ENCODE data around the gene RGS9BP. TPM values are rescaled to one million over a fixed set of nuclear protein-coding genes. Genes with fewer than 3 reads are reported as not detected.

RGS9BP gene
- total RNA-seq, 1 experiment from 2014 or later, result 0.13 TPM

- peak overlapping the region; percentile 34 to 74 for H3K4me3 Mint-ChIP-seq
- TF ChIP-seq CTCF (conservative IDR thresholded peaks at IDR 0.05), result no peak
Observed at GRCh38 chr19:32676895-32677359, 1.3 kb downstream of the RGS9BP start.

More at GRCh38 chr19:32676895-32677359, 1.3 kb downstream of the RGS9BP start:
- Mint-ChIP-seq H3K27ac (no peak overlapping the region; a peak in 1 of 7 replicates), H3K9me3 (peaks cover 0 to 1% of the 10 kb centered on the region in 2 experiments; a peak in 3 of 5 replicates), H3K4me1 (peaks cover 19 to 24% of the 10 kb centered on the region in 2 experiments), H3K27me3 (ENCODE audit: low read depth) (peaks cover 49% of the 10 kb centered on the region), H3K36me3 (ENCODE audit: insufficient read depth in 1 of 3, low read depth in 3 of 3) (peaks cover 0 to 2% (median 0%) of the 10 kb centered on the region in 3 experiments; a peak in 2 of 7 replicates)
- Histone ChIP-seq H3K27ac (ENCODE audit: insufficient read length, low read depth, low read length) (no peak overlapping the region), H4K8ac (replicated peaks; ENCODE audit: insufficient read length, low read depth, low read length) (no peak overlapping the region), H3K23ac (ENCODE audit: insufficient read length, low read depth, low read length) (no peak overlapping the region), H4K91ac (ENCODE audit: insufficient read length, low read depth, low read length) (no peak overlapping the region), H3K4ac (ENCODE audit: low read depth, low read length) (no peak overlapping the region), H4K5ac (ENCODE audit: insufficient read length, low read depth, low read length) (no peak overlapping the region), H2BK5ac (ENCODE audit: insufficient read length, low read length) (no peak overlapping the region), H3K9ac (ENCODE audit: extremely low read depth, insufficient read length, low read length) (no peak overlapping the region), H2BK20ac (ENCODE audit: low read depth, low read length, poor library complexity, severe bottlenecking) (no peak overlapping the region), H3K23me2 (ENCODE audit: insufficient read length, low read depth, low read length, poor library complexity, severe bottlenecking) (peaks cover 9% of the 10 kb centered on the region), H3K14ac (ENCODE audit: insufficient read depth, low read length) (no peak overlapping the region), H3K79me2 (ENCODE audit: insufficient read depth, low read length) (peaks cover 13% of the 10 kb centered on the region; the same call in 1 of the 2 replicates), H2BK12ac (ENCODE audit: insufficient read length, low read depth, low read length) (no peak overlapping the region), H3T11ph (ENCODE audit: low read length) (no peak overlapping the region), H3K4me2 (ENCODE audit: insufficient read depth, insufficient read length, low read length) (peak overlapping the region; percentile 35), H2BK120ac (ENCODE audit: low read depth, low read length, poor library complexity, severe bottlenecking) (no peak overlapping the region), H4K20me1 (ENCODE audit: control insufficient read depth, insufficient read depth, insufficient read length) (no peaks in the 10 kb centered on the region), H3K18ac (ENCODE audit: insufficient read length, low read depth, low read length) (no peak overlapping the region), H3K79me1 (ENCODE audit: insufficient read depth, low read depth, low read length, poor library complexity, severe bottlenecking) (peaks cover 10% of the 10 kb centered on the region), H3K9me3 (ENCODE audit: control insufficient read depth, low read depth, low read length) (no peaks in the 10 kb centered on the region), H2AK5ac (ENCODE audit: insufficient read length, low read length) (no peak overlapping the region), H3K56ac (ENCODE audit: insufficient read length, low read depth, low read length) (no peak overlapping the region), H2BK15ac (ENCODE audit: low read depth, low read length) (no peak overlapping the region), H2AFZ (ENCODE audit: low read length) (no peak overlapping the region), H3K27me3 (ENCODE audit: insufficient read depth, low read length) (peaks cover 18% of the 10 kb centered on the region; the same call in 1 of the 2 replicates), H3K4me1 (ENCODE audit: insufficient read depth, low read length) (no peaks in the 10 kb centered on the region)
- no CpG with 5 or more reads among the region's 33 CpGs for WGBS (ENCODE audit: extremely low coverage, insufficient read length, low lambda C conversion rate)
- no peak for DNase-seq

All from H9 (cell line).